NOMO-1 treated with DMSO at 0.1 percent for 48 hours (cell line): ENCODE measurements around the gene B4GALT3.

Source experiments
- DNase-seq: peaks from one replicate; lab custom pipeline; 2025; ENCODE audit not compliant: unreplicated experiment; lab: John Stamatoyannopoulos, UW

Gene B4GALT3

GRCh38 chr1:161206411-161207140, 29.3 kb upstream of the B4GALT3 start:
- DNase-seq = no peak

GRCh38 chr1:161201836-161202712, 24.8 kb upstream of the B4GALT3 start, which contains the start of gene NDUFS2:
NDUFS2 (plus strand) TSS chr1:161202367; CDS start chr1:161202386, 19 bp downstream.
- peak; percentile 99 for DNase-seq

GRCh38 chr1:161200992-161201835, 23.9 kb upstream of the B4GALT3 start:
- DNase-seq = peak; percentile 40

GRCh38 chr1:161200421-161200991, 23.2 kb upstream of the B4GALT3 start:
- DNase-seq = no peak

GRCh38 chr1:161199506-161200139, 22.3 kb upstream of the B4GALT3 start:
- no peak for DNase-seq

GRCh38 chr1:161198897-161199431, 21.7 kb upstream of the B4GALT3 start, which contains the start of gene ADAMTS4:
ADAMTS4 (minus strand) TSS chr1:161199054; CDS start chr1:161198627, 427 bp downstream.
- DNase-seq = no peak

GRCh38 chr1:161198194-161198896, 21.0 kb upstream of the B4GALT3 start:
- no peak for DNase-seq

- DNase-seq = no peak
Observed at GRCh38 chr1:161197560-161198193, 20.4 kb upstream of the B4GALT3 start.

- no peak for DNase-seq
Observed at GRCh38 chr1:161196521-161197451, 19.5 kb upstream of the B4GALT3 start.

- no peak for DNase-seq
Observed at GRCh38 chr1:161196111-161196510, 18.8 kb upstream of the B4GALT3 start.

- DNase-seq = peak; percentile 68
Observed at GRCh38 chr1:161195171-161195570, 17.9 kb upstream of the B4GALT3 start.

- no peak for DNase-seq
Observed at GRCh38 chr1:161193561-161194235, 16.4 kb upstream of the B4GALT3 start.

GRCh38 chr1:161192476-161193465, 15.5 kb upstream of the B4GALT3 start:
- DNase-seq = peak; percentile 80

- no peak for DNase-seq
Observed at GRCh38 chr1:161191971-161192370, 14.7 kb upstream of the B4GALT3 start.

GRCh38 chr1:161190962-161191521, 13.7 kb upstream of the B4GALT3 start:
- DNase-seq = no peak

GRCh38 chr1:161189036-161189435, 11.7 kb upstream of the B4GALT3 start:
- no peak for DNase-seq
